Heart left ventricle (tissue), 16 donors: Measurements from ENCODE around the gene MCTP2. TPM values are rescaled to one million over a fixed set of nuclear protein-coding genes. Genes with fewer than 3 reads are reported as not detected.
A peak's percentile ranks its signal among the peaks of the same experiment; 100 is the strongest.

Experiments
- ATAC-seq, 4 donors: fragments of 200-7000 bp; cut with Tn5 transposase; one replicate each; pipeline ENCODE4 v1.9.1; 2020 to 2022; ENCODE audit warnings: moderate library complexity in 4 of 4, mild to moderate bottlenecking in 3 of 4, moderate number of reproducible peaks in 1 of 4
- DNase-seq, 5 donors: peaks; one replicate each; pipeline ENCODE4 v3.0.0-alpha.2; 2020
- H3K27ac ChIP-seq, 12 donors: fragments of 200-600 bp; sonication (generic) in 4 of 12; one replicate each; pipeline versions ENCODE4 v1.5.0 to v1.8.0; 2016 to 2022; ENCODE audit warnings: mild to moderate bottlenecking in 2 of 12
- H3K27me3 ChIP-seq, 9 donors: fragments of 200-600 bp; sonication (generic) in 2 of 9; one replicate each; pipeline versions ENCODE4 v1.5.1 to v1.8.0; 2016 to 2022; ENCODE audit warnings: mild to moderate bottlenecking in 3 of 9
- H3K36me3 ChIP-seq, 9 donors: fragments of 200-600 bp; sonication (generic) in 2 of 9; one replicate each; pipeline versions ENCODE4 v1.5.0 to v1.8.0; 2018 to 2022; ENCODE audit warnings: mild to moderate bottlenecking in 2 of 9
- H3K4me1 ChIP-seq, 12 donors: fragments of 200-600 bp; sonication (generic) in 4 of 12; one replicate each; pipeline versions ENCODE4 v1.5.0 to v1.8.0; 2016 to 2022; ENCODE audit warnings: mild to moderate bottlenecking in 3 of 12
- H3K4me3 ChIP-seq, 12 donors: fragments of 200-600 bp; sonication (generic) in 4 of 12; one replicate each; pipeline versions ENCODE4 v1.5.0 to v1.8.0; 2017 to 2022; ENCODE audit warnings: mild to moderate bottlenecking in 9 of 12, moderate library complexity in 4 of 12
- H3K9me3 ChIP-seq, 12 donors: fragments of 200-600 bp; sonication (generic) in 4 of 12; one replicate each; pipeline versions ENCODE4 v1.5.0 to v1.8.0; 2016 to 2022; ENCODE audit warnings: mild to moderate bottlenecking in 1 of 12
- POLR2A ChIP-seq, 2 donors: fragments of 450-650 bp; IDR thresholded peaks; one replicate each; pipeline ENCODE4 v1.6.1; 2017; ENCODE audit warnings: antibody characterized with exemption in 2 of 2, mild to moderate bottlenecking in 2 of 2, moderate library complexity in 2 of 2
- WGBS, 4 donors: extraction: QIAGEN DNeasy Blood & Tissue Kit in 2 of 4; methylation state at CpG; one replicate each; pipeline versions ENCODE4 v1.1.5 to v1.1.7; 2013 to 2018; 5-methylcytosine and 5-hydroxymethylcytosine counted together
- intact Hi-C, 10 donors: fragments of 100-400 bp; cut with DNase I; formaldehyde crosslinking; loops; one replicate each; pipeline versions ENCODE4 v1.11.1 to v1.14.2; 2022
- polyA plus RNA-seq, 2 donors: library from polyadenylated mRNA; stranded (reverse); fragments of 200-250 nt; gene quantifications; one replicate each; pipeline ENCODE4 v1.2.3, GENCODE V29; 2013
- total RNA-seq, 9 donors: library from RNA; depleted of rRNA in 2 of 9; stranded (reverse); fragments of >200 nt in 2 of 9; fragmentation: NEBNext Ultra II Directional in 3 of 9; extraction: Animal tissue kit (Norgen Biotek cat#: 25700) in 3 of 9; gene quantifications; one replicate each; pipeline versions ENCODE4 v1.1.0 to v1.2.4, GENCODE V29; 2016 to 2023
- TF ChIP-seq, protein P1 (sequence below), 12 donors: fragments of 200-600 bp; sonication (generic) in 4 of 12; IDR thresholded peaks; one replicate each; pipeline versions ENCODE4 v1.5.0 to v1.8.0; 2018 to 2022; ENCODE audit warnings: antibody characterized with exemption in 12 of 12, mild to moderate bottlenecking in 5 of 12
- donor health status: ischemic (EF 13 %, LVEDD 7.1; RV severe dilation, severe dysfunction).
- donor health status: healthy with polysubstance abuse.
- donor health status: DM: no; HTN: yes; CAD: no.
- donor health status: DM: no; HTN: no; CAD: no.
- donor health status: ischemic (EF 25% LVEDD 6.9; RV normal size, moderate dysfunction).
- donor health status: ischemic (EF 25% LVEDD 5.7; RV mildly dilated, moderate dysfunction).
- donor health status: healthy.
- donor health status: DM: yes; HTN: yes; CAD: no.
- donor health status: ischemic (EF 35%, LVEDD 5.7; RV mildly dilated, moderate dysfunction).
- donor health status: nonischemic (EF 11% LVEDD 7.7; RV severe dilation, severe dysfunction).
- donor health status: DM: yes; HTN: yes; CAD: no.
- donor health status: PGD.
- donor health status: ischemic (EF 29% LVEDD 5.4; RV normal size, mild dysfunction).
- donor health status: nonischemic (EF 23%, LVEDD 6.1; RV moderate dilation, normal function).

MCTP2 gene
- total and polyA plus RNA-seq, 11 donors, result 0.35 to 12.1 (median 2.0) TPM

- Histone ChIP-seq H3K27me3 (peaks cover 0 to 9% (median 0%) of the 10 kb centered on the region in 9 donors), H3K36me3 (no peaks in the 10 kb centered on the region), H3K27ac (no peak overlapping the region), H3K9me3 (peaks cover 0 to 16% (median 0%) of the 10 kb centered on the region in 12 donors), H3K4me1 (peaks cover 0 to 23% (median 0%) of the 10 kb centered on the region in 12 donors), H3K4me3 (peak overlapping the region in 1 of 12 donors; percentile 4)
- TF ChIP-seq POLR2A (IDR thresholded peaks at IDR 0.05), result no peak
- TF ChIP-seq, protein P1, sequence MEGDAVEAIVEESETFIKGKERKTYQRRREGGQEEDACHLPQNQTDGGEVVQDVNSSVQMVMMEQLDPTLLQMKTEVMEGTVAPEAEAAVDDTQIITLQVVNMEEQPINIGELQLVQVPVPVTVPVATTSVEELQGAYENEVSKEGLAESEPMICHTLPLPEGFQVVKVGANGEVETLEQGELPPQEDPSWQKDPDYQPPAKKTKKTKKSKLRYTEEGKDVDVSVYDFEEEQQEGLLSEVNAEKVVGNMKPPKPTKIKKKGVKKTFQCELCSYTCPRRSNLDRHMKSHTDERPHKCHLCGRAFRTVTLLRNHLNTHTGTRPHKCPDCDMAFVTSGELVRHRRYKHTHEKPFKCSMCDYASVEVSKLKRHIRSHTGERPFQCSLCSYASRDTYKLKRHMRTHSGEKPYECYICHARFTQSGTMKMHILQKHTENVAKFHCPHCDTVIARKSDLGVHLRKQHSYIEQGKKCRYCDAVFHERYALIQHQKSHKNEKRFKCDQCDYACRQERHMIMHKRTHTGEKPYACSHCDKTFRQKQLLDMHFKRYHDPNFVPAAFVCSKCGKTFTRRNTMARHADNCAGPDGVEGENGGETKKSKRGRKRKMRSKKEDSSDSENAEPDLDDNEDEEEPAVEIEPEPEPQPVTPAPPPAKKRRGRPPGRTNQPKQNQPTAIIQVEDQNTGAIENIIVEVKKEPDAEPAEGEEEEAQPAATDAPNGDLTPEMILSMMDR (IDR thresholded peaks at IDR 0.05), result no peak
- WGBS, 4 donors, result 53 to 60% (median 58%) methylated on average over 4 of the region's 4 CpGs
- ATAC-seq, result peak in 1 of 4 donors; percentile 37
- DNase-seq, result no peak
- intact Hi-C loops, result no loop called here
Measured at GRCh38 chr15:94287794-94288246, 56.5 kb downstream of the MCTP2 start.

DNA sequence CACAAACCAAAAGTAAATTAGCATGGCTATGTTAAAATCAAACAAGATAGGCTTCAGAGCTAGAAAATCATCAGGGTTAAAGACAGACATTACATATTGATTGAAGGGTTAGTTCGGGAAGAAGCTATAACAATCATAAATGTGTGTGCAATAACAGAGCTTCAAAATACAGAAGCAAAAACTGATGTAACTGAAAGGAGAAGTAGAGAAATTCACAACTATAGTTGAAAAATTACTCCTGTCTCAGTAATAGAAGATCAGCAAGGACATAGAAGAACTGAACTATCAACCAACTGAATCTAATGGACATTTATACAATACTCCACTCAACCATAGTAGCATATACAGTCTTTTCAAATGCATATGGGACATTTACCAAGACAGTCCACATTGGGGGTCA, 59.4 kb downstream of the MCTP2 start:
- H3K27ac ChIP-seq, result no peak overlapping the region
- no peak for TF ChIP-seq POLR2A (IDR thresholded peaks at IDR 0.05)
- TF ChIP-seq, protein P1 (IDR thresholded peaks at IDR 0.05), result no peak
- ATAC-seq (no peak), DNase-seq (no peak)
- H3K9me3 ChIP-seq, result peaks cover 0 to 16% (median 0%) of the 10 kb centered on the region in 12 donors
- H3K4me1 ChIP-seq, result peaks cover 0 to 38% (median 0%) of the 10 kb centered on the region in 12 donors
- 81 to 89% (median 84%) methylated on average over 1 of the region's 1 CpG for WGBS, 4 donors
- H3K4me3 ChIP-seq, result no peak overlapping the region
- peaks cover 0 to 9% (median 0%) of the 10 kb centered on the region in 9 donors for H3K27me3 ChIP-seq
- intact Hi-C loops, result no loop called here
- H3K36me3 ChIP-seq, result no peaks in the 10 kb centered on the region

DNA sequence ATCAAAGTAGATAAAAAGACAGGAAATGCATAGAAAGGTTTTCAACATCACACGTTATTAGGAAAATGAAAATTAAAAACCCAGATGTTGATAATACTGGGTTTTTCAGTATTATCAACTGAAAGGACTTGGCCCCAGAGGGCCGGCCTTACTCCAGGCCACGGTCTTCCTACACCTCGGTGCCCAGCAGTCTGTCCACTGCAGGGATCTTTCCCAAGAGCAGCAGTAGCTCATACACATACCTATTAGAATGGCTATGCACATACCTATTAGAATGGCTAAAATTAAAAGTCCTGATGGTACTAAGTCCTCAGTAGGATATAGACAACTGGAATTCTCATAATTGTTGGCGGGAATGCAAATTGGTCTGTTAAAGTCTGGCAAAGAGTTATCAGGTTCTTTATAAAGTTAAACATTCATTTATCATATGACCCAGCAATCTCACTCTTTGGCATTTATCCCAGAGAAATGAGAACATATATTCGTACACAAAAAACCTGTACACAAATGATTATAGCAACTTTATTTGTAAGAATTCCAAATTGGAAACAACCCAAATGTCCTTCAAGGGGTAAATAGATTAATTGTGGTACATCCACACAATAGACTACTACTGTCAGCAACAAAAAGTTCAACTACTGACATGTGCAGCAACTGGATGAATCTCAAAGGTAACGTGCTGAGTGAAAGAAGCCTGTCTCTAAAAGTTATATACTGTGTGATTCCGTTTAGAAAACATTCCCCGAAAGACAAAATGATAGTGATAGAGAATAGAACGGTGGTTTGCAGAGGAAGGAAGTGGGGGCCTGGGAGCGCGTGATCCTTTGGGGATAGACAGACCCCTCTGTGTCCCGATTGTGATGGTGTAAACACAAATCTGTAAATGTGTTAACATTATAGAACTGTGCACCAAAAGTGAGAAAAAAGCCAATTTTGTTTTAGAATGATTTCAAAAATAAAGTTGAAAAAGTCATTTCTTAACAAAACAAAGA, 62.3 kb downstream of the MCTP2 start:
- no peak overlapping the region for H3K27ac ChIP-seq
- DNase-seq (no peak), ATAC-seq (no peak)
- H3K4me3 ChIP-seq, result no peak overlapping the region
- H3K4me1 ChIP-seq, result peaks cover 0 to 33% (median 0%) of the 10 kb centered on the region in 12 donors
- H3K27me3 ChIP-seq, result peaks cover 0 to 3% (median 0%) of the 10 kb centered on the region in 9 donors
- intact Hi-C loops, result no loop called here
- peaks cover 0 to 16% (median 0%) of the 10 kb centered on the region in 12 donors for H3K9me3 ChIP-seq
- no peak for TF ChIP-seq POLR2A (IDR thresholded peaks at IDR 0.05)
- TF ChIP-seq, protein P1 (IDR thresholded peaks at IDR 0.05), result no peak
- 32 to 46% (median 37%) methylated on average over 13 of the region's 13 CpGs for WGBS, 4 donors
- no peaks in the 10 kb centered on the region for H3K36me3 ChIP-seq

- H3K4me3 ChIP-seq, result no peak overlapping the region
- peaks cover 0 to 16% (median 0%) of the 10 kb centered on the region in 12 donors for H3K9me3 ChIP-seq
- peaks cover 0 to 38% (median 0%) of the 10 kb centered on the region in 12 donors for H3K4me1 ChIP-seq
- WGBS, 4 donors, result 45 to 62% (median 52%) methylated on average over 1 of the region's 1 CpG
- no peaks in the 10 kb centered on the region for H3K36me3 ChIP-seq
- ATAC-seq, result no peak
- DNase-seq, result no peak
- TF ChIP-seq POLR2A (IDR thresholded peaks at IDR 0.05), result no peak
- TF ChIP-seq, protein P1 (IDR thresholded peaks at IDR 0.05), result no peak
- peaks cover 0 to 3% (median 0%) of the 10 kb centered on the region in 9 donors for H3K27me3 ChIP-seq
- H3K27ac ChIP-seq, result no peak overlapping the region
- intact Hi-C loops, result no loop called here
Measured at GRCh38 chr15:94294556-94294955, 63.2 kb downstream of the MCTP2 start.
